Measurements from ENCODE around the gene NR1H3.

GRCh38 chr11:47317064-47317828, 59.5 kb downstream of the NR1H3 start:
- TF ChIP-seq POLR2AphosphoS5 (IDR thresholded peaks at IDR 0.05) = no peak
- TF ChIP-seq POLR2A (IDR thresholded peaks at IDR 0.05) = no peak
